HG02610 (cell line): ENCODE data around the gene OPCML.

Experiments
- ATAC-seq: cut with Tn5 transposase; IDR thresholded peaks from one replicate; pipeline ENCODE4 v1.9.1; 2021; ENCODE audit warnings: mild to moderate bottlenecking, moderate library complexity; ENCODE audit not compliant: unreplicated experiment

OPCML gene

DNA sequence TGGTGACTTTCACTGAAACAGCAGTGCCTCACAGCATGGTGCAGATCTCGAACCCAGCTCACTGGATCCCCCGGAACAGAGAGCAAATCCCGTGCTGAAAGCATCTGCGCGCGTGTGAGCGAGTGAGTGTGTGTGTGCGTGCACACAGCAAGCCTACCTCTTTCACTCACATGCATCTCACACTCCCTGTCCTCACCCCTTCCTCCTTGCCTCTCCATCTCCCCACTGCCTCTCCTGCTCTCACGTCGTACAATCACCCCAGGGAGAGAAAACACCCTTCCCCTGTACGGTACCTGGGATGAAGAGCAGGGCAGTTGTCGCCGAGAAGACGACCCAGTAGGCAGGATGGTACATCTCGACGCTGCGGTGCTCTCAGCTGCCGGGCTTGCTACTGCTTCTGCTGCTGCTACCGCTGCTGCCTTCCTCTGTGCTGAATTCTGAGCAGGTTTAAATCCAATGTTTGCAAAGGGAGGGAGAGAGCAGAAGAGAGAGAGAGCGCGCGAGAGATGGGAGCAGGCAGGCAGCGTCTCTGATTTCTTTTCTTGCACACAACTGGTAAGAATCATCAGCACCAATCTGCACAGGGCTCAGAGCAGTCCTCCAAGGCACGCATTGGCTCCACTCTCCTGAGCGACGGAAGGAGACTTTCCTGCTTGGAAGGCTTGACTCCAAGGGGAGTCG lies at the start of gene OPCML:
Gene OPCML, minus strand, starts transcription at position 531 of the 681 bp plus-strand sequence.
- no peak for ATAC-seq

DNA sequence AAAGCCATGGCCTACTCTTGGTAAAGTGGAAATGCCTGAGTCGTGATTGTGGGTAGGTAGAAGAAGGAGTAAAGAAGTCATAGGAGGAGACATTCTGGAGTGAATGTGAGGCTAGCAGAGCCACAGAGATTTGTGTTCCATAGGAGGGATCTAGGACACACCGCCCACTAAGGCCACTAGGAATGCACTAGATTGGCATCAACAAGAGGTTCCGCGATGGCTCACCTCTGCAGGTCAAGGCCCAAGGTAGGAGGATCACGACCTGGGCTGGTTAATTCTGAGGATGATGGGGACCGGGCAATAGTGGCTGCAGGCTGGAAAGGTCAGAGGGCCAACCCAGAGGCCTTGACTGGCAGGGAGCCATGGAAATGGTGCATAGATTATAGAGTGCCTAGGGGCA lies 48.8 kb upstream of the OPCML start:
- no peak for ATAC-seq

- ATAC-seq, result no peak
Measured at GRCh38 chr11:133579165-133580031, 47.1 kb upstream of the OPCML start.

- no peak for ATAC-seq
Measured at GRCh38 chr11:133577403-133577802, 45.1 kb upstream of the OPCML start.

DNA sequence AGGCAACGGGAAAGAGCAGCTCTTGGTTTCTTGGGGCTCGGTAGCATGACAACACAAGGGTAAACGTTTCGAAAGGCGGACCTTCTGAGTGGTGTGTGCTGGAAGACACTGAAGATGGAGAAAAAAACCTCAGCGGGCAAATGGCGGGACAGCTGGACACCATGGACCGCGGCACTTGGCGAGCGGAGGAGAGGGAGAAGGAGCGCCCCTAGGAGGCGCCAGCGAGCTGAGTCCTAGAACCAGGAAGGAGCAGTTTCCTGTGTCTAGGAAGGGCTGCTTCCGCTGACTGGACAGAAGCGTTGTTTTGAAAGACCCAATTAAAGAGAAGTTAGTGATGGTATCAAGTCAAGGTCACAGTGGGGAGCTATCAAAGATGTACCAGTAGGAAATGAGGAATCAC lies 44.0 kb upstream of the OPCML start:
- no peak for ATAC-seq

DNA sequence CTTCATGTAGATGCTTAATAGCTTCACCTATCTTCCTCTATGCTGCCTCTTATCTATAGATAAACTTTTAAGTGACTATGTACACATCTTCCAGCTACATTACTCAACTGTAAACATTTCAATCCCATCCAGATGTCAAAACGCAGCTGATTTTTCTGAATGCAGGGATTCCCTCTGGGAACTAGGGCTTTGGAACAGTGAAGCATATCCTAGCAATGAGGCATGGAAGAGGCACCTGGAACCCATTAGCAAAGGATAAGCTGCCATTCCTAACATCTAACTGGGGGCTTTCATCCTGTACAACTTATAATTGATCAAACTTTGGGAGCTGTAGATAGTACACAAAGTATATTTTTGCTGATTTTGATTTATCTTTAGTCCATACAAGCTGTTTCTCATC lies 40.8 kb upstream of the OPCML start:
- no peak for ATAC-seq

GRCh38 chr11:133570376-133570775 lies 38.1 kb upstream of the OPCML start:
- ATAC-seq, result no peak

GRCh38 chr11:133563505-133564025 lies 31.3 kb upstream of the OPCML start:
- ATAC-seq, result no peak

GRCh38 chr11:133560472-133560855 lies 28.2 kb upstream of the OPCML start:
- ATAC-seq, result no peak

DNA sequence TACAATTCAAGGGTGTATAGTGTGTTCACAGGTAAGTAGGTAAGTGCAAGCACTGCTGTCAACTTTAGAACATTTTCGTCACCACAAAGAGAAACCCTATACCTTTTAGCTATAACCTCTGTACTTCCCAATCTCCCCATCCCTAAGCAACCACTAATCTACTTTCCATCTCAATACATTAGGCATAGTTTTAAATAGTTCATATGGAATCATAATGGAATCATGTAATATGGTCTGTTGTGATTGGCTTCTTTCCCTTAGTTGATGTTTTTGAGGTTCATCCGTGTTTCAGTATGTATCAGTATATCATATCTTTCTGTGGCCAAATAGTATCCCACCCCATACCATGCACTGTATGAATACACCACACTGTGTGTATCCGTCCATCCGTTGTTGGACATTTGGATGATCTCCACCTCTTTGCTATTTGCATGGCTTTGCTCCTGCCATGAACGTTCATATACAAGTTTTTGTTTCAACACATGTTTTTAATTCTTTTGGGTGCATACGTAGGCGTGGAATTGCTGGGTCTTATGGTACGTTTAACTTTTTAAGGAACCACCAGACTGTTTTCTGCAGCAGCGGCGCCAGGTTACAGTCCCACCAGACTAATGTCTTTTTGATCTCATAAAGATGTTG lies 27.7 kb upstream of the OPCML start:
- no peak for ATAC-seq

- ATAC-seq, result no peak
Measured at GRCh38 chr11:133559382-133559781, 27.1 kb upstream of the OPCML start.

DNA sequence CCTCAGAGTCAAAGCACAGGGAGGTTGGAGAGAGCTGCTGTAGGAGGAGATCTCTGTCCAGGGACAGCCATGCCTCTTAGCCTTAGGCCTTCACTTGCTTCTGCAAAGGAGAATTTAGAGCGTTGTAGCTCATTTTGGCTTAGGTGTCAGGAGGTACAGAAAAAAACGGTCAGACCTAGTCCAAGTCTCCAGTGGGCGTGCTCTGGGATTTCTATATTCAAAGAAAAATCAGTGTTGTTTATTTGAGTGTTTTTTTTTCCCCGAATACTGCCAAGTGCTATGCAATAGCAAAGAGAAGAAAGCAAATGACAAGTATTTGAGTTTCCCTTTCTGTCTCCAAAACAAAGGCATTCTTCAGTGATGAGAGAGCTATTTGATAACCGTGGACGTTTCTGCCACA lies 22.7 kb upstream of the OPCML start:
- no peak for ATAC-seq

DNA sequence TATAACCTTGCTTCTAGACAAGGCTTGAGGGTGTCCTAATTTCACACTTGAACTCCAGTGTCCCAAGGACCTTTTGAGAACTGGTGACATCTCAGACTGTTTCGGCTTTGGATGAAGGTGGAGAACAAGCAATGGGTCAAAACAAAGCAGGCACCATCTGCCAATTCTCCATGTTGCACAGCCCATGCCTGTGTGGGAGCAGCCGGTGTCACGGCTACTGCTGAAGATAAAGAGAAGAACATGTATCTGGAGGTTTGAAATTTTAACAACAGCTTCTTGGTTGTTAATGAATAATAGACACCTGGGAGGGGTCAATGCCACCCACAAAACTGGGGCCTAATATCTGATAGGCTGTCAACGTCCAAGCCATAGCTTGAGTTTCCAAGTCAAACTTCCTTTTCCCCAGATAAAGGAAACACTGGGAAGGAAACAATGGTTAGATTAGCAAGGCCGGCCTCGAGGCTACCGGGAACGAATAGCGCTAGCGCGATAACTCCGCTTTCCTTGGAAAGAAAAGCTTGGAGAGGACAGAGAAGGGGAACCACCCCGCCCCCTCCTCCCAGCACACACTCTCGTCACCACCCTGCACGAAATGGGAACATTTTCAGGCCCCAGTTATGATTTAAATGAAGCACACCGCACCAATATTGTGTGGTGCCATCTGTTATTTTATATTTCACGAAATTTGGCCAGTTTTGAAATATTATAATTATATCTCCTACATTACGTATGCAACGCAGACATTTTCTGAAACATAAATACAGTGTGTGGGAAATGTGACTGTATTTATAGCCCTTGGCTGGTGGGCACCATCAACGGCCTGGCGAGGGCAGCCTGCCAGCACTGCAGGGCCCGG lies 21.8 kb upstream of the OPCML start:
- no peak for ATAC-seq

DNA sequence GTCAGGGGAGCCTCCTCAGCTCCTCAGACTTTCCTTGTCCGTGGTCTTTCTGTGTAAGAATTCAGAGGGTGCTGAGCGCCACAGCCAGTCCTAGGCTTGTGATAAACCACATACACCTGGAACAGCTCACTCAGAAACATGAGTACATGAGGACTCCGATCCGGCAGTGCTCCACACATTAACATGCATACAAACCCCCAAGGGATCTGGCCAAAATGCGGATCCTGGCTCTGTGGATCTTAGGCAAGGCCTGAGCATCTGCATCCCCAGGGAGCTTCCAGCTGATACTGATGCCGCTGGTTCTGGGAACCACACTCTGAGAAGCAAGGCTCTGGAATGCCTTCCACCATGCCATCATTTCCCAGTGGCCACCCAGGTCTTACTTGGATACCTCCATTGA lies 20.6 kb upstream of the OPCML start:
- ATAC-seq, result no peak

- no peak for ATAC-seq
Measured at GRCh38 chr11:133551064-133551463, 18.8 kb upstream of the OPCML start.

GRCh38 chr11:133549826-133550225 lies 17.5 kb upstream of the OPCML start:
- no peak for ATAC-seq

- no peak for ATAC-seq
Measured at GRCh38 chr11:133548641-133549040, 16.3 kb upstream of the OPCML start.

DNA sequence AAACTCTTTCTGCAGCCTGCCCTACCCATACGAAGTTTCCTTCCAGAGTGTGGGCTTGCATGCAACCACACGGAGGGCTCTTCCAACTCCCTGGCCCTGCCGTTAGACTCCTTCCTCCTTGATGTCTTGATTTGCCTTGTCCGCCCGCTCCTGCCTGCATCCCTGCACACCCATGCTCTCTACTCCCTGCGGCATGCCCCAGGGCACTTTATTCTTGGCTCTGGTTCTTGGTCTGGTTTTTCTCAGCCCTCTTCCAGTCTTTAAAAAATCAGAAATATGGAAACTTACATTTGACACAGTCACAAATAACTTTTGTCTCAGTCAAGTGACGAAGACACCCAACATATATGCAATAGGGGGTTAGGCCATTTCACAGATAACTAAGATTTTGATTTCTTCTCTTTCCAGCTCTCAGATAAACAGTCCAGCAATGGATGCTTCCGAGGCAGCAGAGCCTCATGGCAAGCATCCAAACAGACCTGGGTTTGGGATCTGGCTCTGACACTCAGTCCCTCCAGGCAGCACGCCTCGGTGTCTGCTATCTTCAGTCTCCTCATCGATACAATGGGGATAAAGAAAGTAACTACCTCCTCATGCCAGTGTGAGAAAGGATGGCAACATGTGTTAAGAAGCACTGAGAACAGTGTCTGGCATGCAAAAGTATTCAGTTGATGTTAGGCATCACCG lies 15.7 kb upstream of the OPCML start:
- no peak for ATAC-seq

GRCh38 chr11:133545199-133545803 lies 13.0 kb upstream of the OPCML start:
- no peak for ATAC-seq

DNA sequence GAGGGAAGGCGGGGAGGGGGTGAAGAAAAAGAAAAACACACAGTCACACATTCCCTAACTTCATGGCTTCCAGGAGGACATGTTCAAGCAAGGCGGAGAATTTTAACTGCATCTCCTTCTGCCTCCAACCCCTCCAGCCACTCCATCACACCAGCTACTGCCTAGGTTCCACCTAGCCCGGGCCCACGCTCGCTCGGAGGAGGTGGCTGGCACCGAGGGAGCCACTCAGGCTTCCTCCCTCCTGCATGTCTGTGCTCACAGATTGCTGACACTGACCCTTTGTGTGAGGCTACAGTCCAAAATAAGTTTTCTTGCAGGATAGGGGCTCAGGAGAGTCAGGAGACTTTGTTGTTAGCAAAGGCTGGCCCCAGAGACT lies 9.4 kb upstream of the OPCML start:
- no peak for ATAC-seq
